HT1080 (cell line): ENCODE results near the gene ISCU. TPM values are rescaled to one million over a fixed set of nuclear protein-coding genes. Genes with fewer than 3 reads are reported as not detected.
"Not testable (repeated sequence)": the region's sequence is repeated elsewhere in the genome, so short reads cannot be mapped to it uniquely, and the experiment has no call there.

Experiments
- DNase-seq: peaks from one replicate; pipeline ENCODE4 v3.0.0-alpha.2; 2015; ENCODE audit warnings: low read depth
- total RNA-seq: library from RNA; depleted of rRNA; stranded (reverse); fragments of >200 nt; shearing (Covaris generic); gene quantifications from 2 replicates; pipeline ENCODE4 v1.2.3, GENCODE V29; 2014; rRNA removed

The ISCU gene
- total RNA-seq, 1 experiment from 2014 or later = 183 TPM

- DNase-seq = peak; percentile 58
These were observed 54.8 kb downstream of the ISCU start for GRCh38 chr12:108616941-108617858.

- DNase-seq = peak; percentile 87
These were observed 55.9 kb downstream of the ISCU start for GRCh38 chr12:108618079-108618952.

GRCh38 chr12:108618953-108619274 lies 56.5 kb downstream of the ISCU start:
- not testable (repeated sequence) for DNase-seq

Other genes with a start within 250 kb of the ISCU start
- gene CMKLR1, start 223.3 kb upstream of the ISCU start, total RNA-seq = 0.21 TPM in 1 of 2 replicates, not detected in the other
- 4.7 and 5.3 TPM in 2 replicates for gene FICD, start 47.3 kb upstream of the ISCU start, total RNA-seq
- 171 and 229 TPM in 2 replicates for gene SART3, start 1.4 kb upstream of the ISCU start, total RNA-seq
- gene TMEM119, start 35.5 kb downstream of the ISCU start, total RNA-seq = 0.03 and 0.23 TPM in 2 replicates
- 1.1 TPM in 1 of 2 replicates, not detected in the other for gene SELPLG, start 71.3 kb downstream of the ISCU start, total RNA-seq
- gene CORO1C, start 168.9 kb downstream of the ISCU start, total RNA-seq = 186 and 210 TPM in 2 replicates